Left ventricle myocardium inferior (tissue), 1 donor: ENCODE results near the gene CASZ1. TPM values are rescaled to one million over a fixed set of nuclear protein-coding genes. Genes with fewer than 3 reads are reported as not detected.

ENCODE experiments used
- DNase-seq: peaks from one replicate; pipeline ENCODE4 v3.0.0-alpha.2; 2020
- H3K27ac ChIP-seq: fragments of 200-600 bp; replicated peaks from 2 replicates; pipeline ENCODE4 v1.8.0; 2021
- H3K27me3 ChIP-seq: fragments of 200-600 bp; 2 replicates; pipeline ENCODE4 v1.8.0; 2021; ENCODE audit warnings: low read depth
- H3K36me3 ChIP-seq: fragments of 200-600 bp; 2 replicates; pipeline ENCODE4 v1.8.0; 2021
- H3K4me1 ChIP-seq: fragments of 200-600 bp; 2 replicates; pipeline ENCODE4 v1.8.0; 2021
- H3K4me3 ChIP-seq: fragments of 200-600 bp; 2 replicates; pipeline ENCODE4 v1.8.0; 2021; ENCODE audit warnings: mild to moderate bottlenecking, moderate library complexity
- H3K9me3 ChIP-seq: fragments of 200-600 bp; replicated peaks from 2 replicates; pipeline ENCODE4 v1.8.0; 2021
- CTCF ChIP-seq: fragments of 200-600 bp; IDR thresholded peaks from 2 replicates; pipeline ENCODE4 v1.8.0; 2021; ENCODE audit warnings: antibody characterized with exemption, mild to moderate bottlenecking, borderline replicate concordance
- intact Hi-C: fragments of 100-400 bp; cut with micrococcal nuclease; formaldehyde crosslinking; loops from one replicate; pipeline ENCODE4 v1.11.0; 2022
- total RNA-seq: library from RNA; stranded (reverse); fragmentation: NEBNext Ultra II Directional; extraction: Animal tissue kit (Norgen Biotek cat#: 25700); gene quantifications from one replicate; pipeline ENCODE4 v1.2.1, GENCODE V29; 2021
- donor health status: DM: no; HTN: yes; CAD: no; lungs with severe emphysema.

The CASZ1 gene
- total RNA-seq, 1 donor from 2014 or later = 56.3 TPM

GRCh38 chr1:10806966-10807365, 10.5 kb upstream of the CASZ1 start:
- DNase-seq = no peak
- Histone ChIP-seq H3K36me3 (no peaks in the 10 kb centered on the region), H3K27ac (no peak overlapping the region), H3K4me3 (no peak overlapping the region), H3K27me3 (peaks cover 53% of the 10 kb centered on the region), H3K9me3 (no peaks in the 10 kb centered on the region), H3K4me1 (no peaks in the 10 kb centered on the region)
- no peak for TF ChIP-seq CTCF
- intact Hi-C loops = no loop called here

DNA sequence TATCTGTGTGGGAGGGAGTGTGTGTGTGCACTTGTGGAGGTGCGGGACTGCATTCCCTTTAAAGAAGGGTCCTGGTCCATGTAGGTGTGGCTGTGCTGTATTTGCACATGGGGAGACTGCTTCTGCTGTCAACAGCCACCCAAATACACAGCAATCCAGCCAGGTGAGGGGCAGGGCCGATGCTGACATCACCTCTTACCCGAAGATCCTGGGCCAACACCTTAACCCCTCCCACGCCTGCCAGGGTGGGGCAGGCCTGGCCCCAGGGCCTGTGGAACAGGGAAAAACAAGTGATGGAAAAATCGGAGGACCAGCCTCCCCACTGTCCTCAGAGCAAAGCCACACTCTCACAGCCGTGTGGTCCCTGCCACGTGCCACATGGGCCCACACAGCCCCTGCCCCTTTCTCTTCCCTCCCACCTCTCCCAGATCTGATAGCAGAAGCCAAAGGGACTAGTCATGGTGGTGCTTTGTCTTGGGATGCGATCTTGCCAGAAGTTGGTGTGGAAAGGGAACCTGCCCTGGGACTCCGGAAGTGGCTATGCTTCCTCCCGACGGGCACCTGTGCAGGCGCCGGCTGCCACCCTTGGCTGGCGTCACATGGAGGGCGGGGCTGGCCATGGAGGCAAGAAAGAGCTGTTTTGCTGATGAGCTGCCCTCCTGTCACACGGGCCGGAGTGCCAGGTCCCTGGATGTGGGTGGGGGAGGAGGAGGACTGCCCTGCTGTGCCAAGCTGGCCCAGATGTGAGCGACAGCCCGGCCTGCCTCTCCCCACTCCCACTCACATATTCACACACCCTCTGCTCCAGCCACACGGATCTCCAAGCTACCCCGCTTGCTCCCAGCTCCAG, 7.8 kb upstream of the CASZ1 start:
- no peak for DNase-seq
- TF ChIP-seq CTCF = no peak
- Histone ChIP-seq H3K27me3 (peaks cover 45% of the 10 kb centered on the region), H3K9me3 (no peaks in the 10 kb centered on the region), H3K27ac (no peak overlapping the region), H3K4me3 (no peak overlapping the region), H3K4me1 (no peaks in the 10 kb centered on the region), H3K36me3 (no peaks in the 10 kb centered on the region)
- intact Hi-C loops = no loop called here

GRCh38 chr1:10802944-10803715, 6.7 kb upstream of the CASZ1 start:
- Histone ChIP-seq H3K9me3 (no peaks in the 10 kb centered on the region), H3K27me3 (peaks cover 38% of the 10 kb centered on the region), H3K4me1 (no peaks in the 10 kb centered on the region), H3K4me3 (no peak overlapping the region), H3K27ac (no peak overlapping the region), H3K36me3 (no peaks in the 10 kb centered on the region)
- DNase-seq = no peak
- TF ChIP-seq CTCF = no peak
- intact Hi-C loops = no loop called here

DNA sequence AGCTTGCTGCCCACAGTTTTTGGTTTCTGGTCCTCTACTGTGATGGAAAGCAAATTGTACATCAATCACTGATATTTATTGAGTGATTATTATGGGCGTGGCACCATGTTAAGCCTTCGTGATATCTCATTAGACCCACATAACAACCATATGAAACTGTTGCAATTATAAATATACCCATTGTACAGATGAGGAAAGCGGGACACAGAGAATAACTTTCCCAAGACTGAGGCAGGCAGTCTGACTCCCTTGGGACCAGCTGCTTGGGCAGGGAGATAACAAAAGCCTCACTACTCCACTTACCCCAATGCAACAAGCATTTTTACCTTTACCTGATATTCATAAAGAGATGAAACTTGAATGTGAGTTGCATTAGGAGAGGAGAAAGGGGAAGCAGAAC, 4.3 kb upstream of the CASZ1 start:
- no peak for DNase-seq
- intact Hi-C loops = no loop called here
- Histone ChIP-seq H3K27ac (no peak overlapping the region), H3K4me3 (no peak overlapping the region), H3K27me3 (peaks cover 30% of the 10 kb centered on the region), H3K9me3 (no peaks in the 10 kb centered on the region), H3K36me3 (no peaks in the 10 kb centered on the region), H3K4me1 (peaks cover 11% of the 10 kb centered on the region)
- TF ChIP-seq CTCF = no peak

DNA sequence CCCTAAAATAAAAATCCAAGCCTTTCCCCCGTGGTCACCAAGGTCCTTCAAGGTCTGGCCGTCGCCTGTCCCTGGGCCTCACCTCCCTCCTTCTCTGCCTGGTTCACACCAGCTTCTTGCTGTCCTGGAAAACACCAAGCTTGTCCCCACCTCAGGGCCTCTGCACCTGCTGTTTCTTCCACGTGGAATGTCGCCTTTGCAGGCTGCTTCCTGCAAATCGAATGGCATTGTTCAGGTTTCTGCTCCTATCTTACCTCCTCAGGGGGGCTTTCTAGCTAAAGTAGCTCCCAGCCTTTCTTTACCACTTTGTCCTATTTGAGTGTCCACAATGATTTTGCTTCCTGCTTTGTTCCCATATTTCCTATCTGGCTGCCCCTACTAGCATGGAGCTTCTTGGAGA, 3.3 kb upstream of the CASZ1 start:
- no peak for DNase-seq
- no peaks in the 10 kb centered on the region for H3K9me3 ChIP-seq
- no peak for TF ChIP-seq CTCF
- H3K4me3 ChIP-seq = no peak overlapping the region
- H3K27me3 ChIP-seq = peaks cover 30% of the 10 kb centered on the region
- H3K4me1 ChIP-seq = peaks cover 20% of the 10 kb centered on the region
- no peaks in the 10 kb centered on the region for H3K36me3 ChIP-seq
- intact Hi-C loops = no loop called here
- H3K27ac ChIP-seq = no peak overlapping the region
